Subcutaneous abdominal adipose tissue (tissue), 5 donors: ENCODE results near the gene ANKDD1A.
A peak's percentile ranks its signal among the peaks of the same experiment; 100 is the strongest.

ENCODE experiments used
- H3K27ac ChIP-seq: one replicate; pipeline ENCODE4 v1.7.0; 2013; ENCODE audit warnings: low read depth, mild to moderate bottlenecking, inconsistent platforms, low read length, moderate library complexity
- H3K27me3 ChIP-seq, 5 donors: one replicate each; pipeline ENCODE4 v1.7.0; 2013; ENCODE audit warnings: low read length in 5 of 5, inconsistent platforms in 1 of 5; ENCODE audit not compliant: control insufficient read depth in 5 of 5, insufficient read depth in 4 of 5
- H3K36me3 ChIP-seq, 5 donors: one replicate each; pipeline ENCODE4 v1.7.0; 2013; ENCODE audit warnings: low read length in 5 of 5; ENCODE audit not compliant: control insufficient read depth in 5 of 5, insufficient read depth in 5 of 5
- H3K4me1 ChIP-seq, 5 donors: one replicate each; pipeline ENCODE4 v1.7.0; 2013; ENCODE audit warnings: low read length in 5 of 5, mild to moderate bottlenecking in 3 of 5, moderate library complexity in 1 of 5; ENCODE audit not compliant: control insufficient read depth in 5 of 5, insufficient read depth in 5 of 5
- H3K4me3 ChIP-seq, 5 donors: one replicate each; pipeline ENCODE4 v1.7.0; 2013; ENCODE audit warnings: low read length in 5 of 5, low read depth in 1 of 5
- H3K9ac ChIP-seq, 5 donors: one replicate each; pipeline ENCODE4 v1.7.0; 2013; ENCODE audit warnings: low read length in 5 of 5, mild to moderate bottlenecking in 4 of 5, moderate library complexity in 3 of 5
- H3K9me3 ChIP-seq, 5 donors: one replicate each; pipeline ENCODE4 v1.7.0; 2013; ENCODE audit warnings: low read length in 5 of 5; ENCODE audit not compliant: control insufficient read depth in 5 of 5
- donor health status: healthy.
- donor health status: healthy.
- donor health status: healthy.
- donor health status: healthy.
- donor health status: healthy.

The ANKDD1A gene

DNA sequence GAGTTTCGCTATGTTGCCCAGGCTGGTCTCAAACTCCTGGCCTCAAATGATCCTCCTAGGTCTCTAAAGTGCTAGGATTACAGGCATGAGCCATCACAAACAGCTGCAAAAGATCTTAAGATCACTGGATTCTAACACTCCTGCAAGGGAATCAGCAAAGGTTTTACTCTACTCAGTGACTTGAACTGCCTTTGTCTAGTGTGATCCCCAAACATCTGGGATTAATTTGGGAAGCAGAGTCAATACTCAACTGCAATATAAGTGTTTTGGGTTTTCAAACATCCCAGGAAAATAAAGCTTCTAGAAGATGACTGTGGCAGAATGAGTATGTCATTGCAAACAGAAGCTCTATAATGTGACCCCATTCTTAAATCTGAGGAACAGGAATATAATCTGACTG is 70.8 kb downstream of the ANKDD1A start:
- no peak overlapping the region for H3K9ac ChIP-seq
- peaks cover 0 to 24% (median 18%) of the 10 kb centered on the region in 5 donors for H3K4me1 ChIP-seq
- H3K27me3 ChIP-seq: no peaks in the 10 kb centered on the region
- H3K27ac ChIP-seq: no peak overlapping the region
- H3K9me3 ChIP-seq: no peaks in the 10 kb centered on the region
- peaks cover 18 to 34% (median 25%) of the 10 kb centered on the region in 5 donors for H3K36me3 ChIP-seq
- no peak overlapping the region for H3K4me3 ChIP-seq

DNA sequence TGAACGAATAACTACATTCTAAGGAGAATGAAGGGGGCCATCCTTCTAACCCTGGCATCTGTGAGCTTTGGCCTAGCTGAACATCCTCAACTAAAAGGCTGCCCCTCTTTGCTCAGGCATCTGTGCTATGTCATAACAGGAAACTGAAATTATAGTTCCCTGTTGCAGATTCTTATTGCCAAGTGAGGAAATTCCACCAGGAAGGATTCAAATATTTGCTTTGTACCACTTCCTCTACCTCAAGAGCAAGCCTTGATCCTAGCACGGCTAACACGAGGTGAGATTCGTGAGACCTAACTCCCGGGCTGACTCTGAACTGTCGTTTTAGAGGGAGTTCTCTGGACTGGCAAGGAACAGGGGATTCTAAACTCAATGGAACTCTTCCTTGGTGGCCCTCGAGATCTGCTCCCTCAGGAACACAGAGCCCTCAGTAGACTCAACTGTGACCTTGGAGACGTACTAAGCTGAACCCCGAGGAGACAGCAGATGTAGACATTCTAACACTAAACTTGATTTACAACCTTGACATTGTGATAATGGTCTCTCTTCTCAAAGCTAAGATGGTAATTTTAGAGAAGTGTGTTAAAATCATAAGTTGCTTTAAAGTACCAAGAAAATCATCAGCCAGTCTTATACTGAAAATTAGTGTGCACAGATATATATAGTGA is 73.8 kb downstream of the ANKDD1A start:
- Histone ChIP-seq H3K27ac (peak overlapping the region; percentile 70), H3K9ac (peak overlapping the region in 2 of 5 donors; percentile 1 to 22), H3K36me3 (peaks cover 3 to 8% (median 4%) of the 10 kb centered on the region in 5 donors), H3K9me3 (no peaks in the 10 kb centered on the region), H3K27me3 (no peaks in the 10 kb centered on the region), H3K4me1 (peaks cover 0 to 39% (median 33%) of the 10 kb centered on the region in 5 donors), H3K4me3 (peak overlapping the region in 2 of 5 donors; percentile 17 to 28)

DNA sequence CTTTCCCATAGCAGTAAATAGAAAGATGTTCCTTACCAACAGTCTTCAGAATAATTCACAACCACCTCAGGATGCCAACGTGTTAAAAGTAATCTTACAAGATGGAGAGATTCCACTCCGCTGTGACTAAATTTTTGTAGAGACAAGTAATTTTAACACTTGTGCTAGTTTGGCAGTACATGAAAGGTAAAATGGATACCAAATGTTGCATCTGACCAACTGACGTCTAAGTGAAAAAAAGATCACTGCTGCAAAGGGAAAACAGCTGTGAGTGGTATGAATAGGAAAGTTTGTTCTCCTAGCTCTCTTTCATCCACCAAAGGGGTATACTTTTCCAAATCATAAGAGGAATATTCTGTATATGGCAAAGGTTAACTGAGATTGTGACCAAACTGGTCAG is 75.4 kb downstream of the ANKDD1A start:
- H3K4me1 ChIP-seq: peaks cover 1 to 40% (median 34%) of the 10 kb centered on the region in 5 donors
- H3K36me3 ChIP-seq: peaks cover 0 to 5% (median 3%) of the 10 kb centered on the region in 5 donors
- no peak overlapping the region for H3K4me3 ChIP-seq
- H3K27me3 ChIP-seq: no peaks in the 10 kb centered on the region
- no peak overlapping the region for H3K27ac ChIP-seq
- H3K9ac ChIP-seq: no peak overlapping the region
- no peaks in the 10 kb centered on the region for H3K9me3 ChIP-seq

DNA sequence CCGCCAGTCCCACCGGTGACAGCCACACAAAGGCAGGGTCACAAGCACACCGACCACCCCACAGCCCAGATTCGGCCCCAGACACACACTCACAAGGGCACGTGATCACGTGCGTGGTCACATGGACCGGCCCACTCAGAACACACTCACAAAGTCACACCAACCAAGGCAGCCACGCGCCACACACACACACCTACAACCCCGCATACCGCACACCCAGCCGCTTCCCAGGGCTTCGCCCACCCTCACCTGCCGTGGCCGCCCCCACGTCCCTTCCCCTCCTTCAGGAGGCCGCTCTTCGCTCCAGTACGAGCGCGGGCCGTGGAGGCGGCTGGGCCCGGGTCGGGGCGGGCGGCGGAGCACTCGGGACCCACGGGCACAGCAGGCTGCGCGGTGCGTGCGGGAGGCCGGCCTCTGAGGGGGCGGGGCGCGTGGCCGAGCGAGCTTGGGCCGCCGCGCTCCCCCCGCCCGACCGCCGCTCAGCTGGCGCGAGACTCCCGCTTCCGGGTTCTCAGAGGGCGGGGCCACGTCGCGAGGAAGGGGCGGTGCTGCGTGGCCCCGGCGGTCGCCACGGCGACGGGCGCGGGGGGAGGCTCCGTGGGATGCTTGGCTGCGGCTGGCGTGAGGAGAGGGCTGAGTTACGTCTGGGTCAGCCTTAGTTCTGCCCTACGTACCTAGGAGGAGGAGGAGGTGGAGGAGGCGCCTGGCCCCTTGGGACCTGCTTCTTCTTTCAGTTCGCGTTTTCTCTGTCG is 77.9 kb downstream of the ANKDD1A start, which contains the start of gene SPG21:
TSS of gene SPG21 (minus strand) at position 499 of the 752 bp plus-strand sequence. CDS start 6,345 bp downstream, outside the sequence.
- peaks cover 1 to 40% (median 33%) of the 10 kb centered on the region in 5 donors for H3K4me1 ChIP-seq
- no peaks in the 10 kb centered on the region for H3K27me3 ChIP-seq
- H3K9me3 ChIP-seq: no peaks in the 10 kb centered on the region
- peak within 1 kb of the TSS; percentile 16 to 94 (median 88) for H3K9ac ChIP-seq
- H3K4me3 ChIP-seq: peak within 1 kb of the TSS; percentile 80 to 99 (median 97)
- peak within 1 kb of the TSS; percentile 83 for H3K27ac ChIP-seq
- H3K36me3 ChIP-seq: no peaks in the 10 kb centered on the region

- peaks cover 1 to 39% (median 30%) of the 10 kb centered on the region in 5 donors for H3K4me1 ChIP-seq
- H3K27ac ChIP-seq: peak overlapping the region; percentile 63
- H3K27me3 ChIP-seq: no peaks in the 10 kb centered on the region
- H3K36me3 ChIP-seq: no peaks in the 10 kb centered on the region
- peak overlapping the region; percentile 80 to 99 (median 97) for H3K4me3 ChIP-seq
- peak overlapping the region in 4 of 5 donors; percentile 76 to 90 (median 84) for H3K9ac ChIP-seq
- H3K9me3 ChIP-seq: no peaks in the 10 kb centered on the region
Measured at GRCh38 chr15:64990168-64990470, 78.4 kb downstream of the ANKDD1A start.

DNA sequence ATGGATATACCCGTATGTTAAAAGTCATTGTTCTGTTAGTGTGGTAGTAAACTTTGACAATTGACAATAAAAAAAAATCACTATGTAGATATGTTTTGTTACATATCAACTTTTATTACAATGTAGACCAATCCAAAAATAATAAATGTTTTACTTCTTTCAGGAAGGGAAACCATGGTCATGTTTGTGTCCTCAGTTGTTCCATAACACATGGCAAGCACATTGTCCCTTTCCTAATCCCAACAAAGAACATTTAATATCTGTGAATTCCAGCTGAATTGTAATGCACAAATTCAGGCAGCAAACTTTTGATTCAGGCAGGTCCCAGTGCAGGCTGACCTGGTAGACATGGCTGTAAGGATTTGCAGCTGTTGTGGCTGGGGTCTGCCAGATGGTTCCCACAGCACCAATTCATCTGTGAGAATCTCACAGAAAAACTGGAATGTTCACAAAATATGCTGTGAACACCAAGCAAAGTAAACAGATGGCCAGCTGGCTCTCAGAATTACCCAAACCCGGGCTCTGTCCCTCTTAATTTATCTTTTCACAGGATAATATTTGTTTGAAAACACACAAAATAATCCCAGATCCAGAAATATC is 79.9 kb downstream of the ANKDD1A start:
- Histone ChIP-seq H3K9me3 (no peaks in the 10 kb centered on the region), H3K4me3 (no peak overlapping the region), H3K4me1 (peaks cover 1 to 30% (median 21%) of the 10 kb centered on the region in 5 donors), H3K36me3 (no peaks in the 10 kb centered on the region), H3K9ac (no peak overlapping the region), H3K27me3 (no peaks in the 10 kb centered on the region), H3K27ac (no peak overlapping the region)

DNA sequence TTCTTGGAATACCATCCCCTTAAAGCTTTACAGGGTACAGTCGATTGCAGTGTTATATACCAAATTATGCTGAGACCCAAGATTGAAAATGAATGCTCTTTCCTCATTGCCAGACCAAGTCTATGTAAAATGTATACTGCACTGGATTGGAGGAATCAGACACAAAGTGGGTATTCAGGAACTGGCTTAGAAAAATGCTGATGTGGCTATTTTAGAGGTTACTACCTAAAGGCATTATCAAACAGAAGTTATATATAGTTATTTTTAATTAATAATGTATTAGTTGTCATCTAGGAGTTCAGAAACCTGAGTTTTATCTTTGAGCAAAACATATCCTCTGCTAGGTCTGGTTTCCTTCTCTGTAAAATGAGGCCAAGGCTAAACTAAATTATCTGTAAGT is 81.6 kb downstream of the ANKDD1A start:
- no peak overlapping the region for H3K27ac ChIP-seq
- no peaks in the 10 kb centered on the region for H3K27me3 ChIP-seq
- H3K36me3 ChIP-seq: no peaks in the 10 kb centered on the region
- H3K9ac ChIP-seq: no peak overlapping the region
- H3K9me3 ChIP-seq: no peaks in the 10 kb centered on the region
- peaks cover 1 to 19% (median 15%) of the 10 kb centered on the region in 5 donors for H3K4me1 ChIP-seq
- no peak overlapping the region for H3K4me3 ChIP-seq

DNA sequence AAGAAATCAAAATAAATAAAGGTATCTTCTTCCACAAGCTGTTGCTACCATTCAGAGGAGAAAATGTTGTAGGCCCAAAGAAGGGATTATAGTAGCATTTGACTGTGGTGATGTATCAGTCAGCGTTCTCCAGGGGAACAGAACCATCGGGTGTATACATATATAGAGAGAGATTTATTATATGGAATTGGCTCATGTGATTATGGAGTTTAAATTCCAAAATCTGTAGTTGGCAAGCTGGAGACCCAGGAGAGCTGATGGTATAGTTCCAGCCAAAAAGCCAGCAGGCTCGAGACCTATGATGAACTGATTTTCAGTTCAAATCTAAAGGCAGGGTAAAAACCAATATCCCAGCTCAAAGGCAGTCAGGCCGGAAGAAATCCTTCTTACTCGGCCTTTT is 85.4 kb downstream of the ANKDD1A start:
- H3K9ac ChIP-seq: no peak overlapping the region
- no peak overlapping the region for H3K4me3 ChIP-seq
- no peaks in the 10 kb centered on the region for H3K4me1 ChIP-seq
- H3K36me3 ChIP-seq: peaks cover 0 to 3% (median 0%) of the 10 kb centered on the region in 5 donors
- H3K27me3 ChIP-seq: no peaks in the 10 kb centered on the region
- H3K27ac ChIP-seq: no peak overlapping the region
- H3K9me3 ChIP-seq: no peaks in the 10 kb centered on the region

- Histone ChIP-seq H3K27me3 (no peaks in the 10 kb centered on the region), H3K4me1 (no peaks in the 10 kb centered on the region), H3K27ac (no peak overlapping the region), H3K9ac (no peak overlapping the region), H3K4me3 (no peak overlapping the region), H3K9me3 (no peaks in the 10 kb centered on the region), H3K36me3 (peaks cover 0 to 6% (median 2%) of the 10 kb centered on the region in 5 donors)
Measured at GRCh38 chr15:64997745-64998375, 86.2 kb downstream of the ANKDD1A start.
